HepG2 (cell line): Measurements from ENCODE around the gene GAPDH. TPM values are rescaled to one million over a fixed set of nuclear protein-coding genes. Genes with fewer than 3 reads are reported as not detected.

ENCODE experiments used
- ONECUT2 ChIP-seq: sonication (generic); formaldehyde crosslinking; IDR thresholded peaks from 2 replicates; pipeline ENCODE4 v1.4.0; 2020; ENCODE audit warnings: missing genetic modification reagents
- RFX1 ChIP-seq: fragments of 450-650 bp; IDR thresholded peaks from 2 replicates; pipeline ENCODE4 v1.6.1; 2017
- SOX13 ChIP-seq, 3 experiments: fragments of 450-650 bp in 1 of 3; sonication (generic) in 1 of 3; formaldehyde crosslinking in 1 of 3; IDR thresholded peaks in 2 of 3; conservative IDR thresholded peaks in 1 of 3; 2 replicates each; pipeline versions ENCODE4 v1.5.0 to v1.6.1; 2016 to 2020; ENCODE audit warnings: antibody characterized with exemption in 1 of 3, mild to moderate bottlenecking in 1 of 3, missing compliant biosample characterization in 1 of 3, missing genetic modification reagents in 1 of 3, moderate library complexity in 1 of 3
- SPEN ChIP-seq: sonication (generic); formaldehyde crosslinking; IDR thresholded peaks from 2 replicates; pipeline ENCODE4 v1.5.1; 2020; ENCODE audit warnings: low read depth, mild to moderate bottlenecking, missing genetic modification reagents
- U2AF1 ChIP-seq: fragments of 200-400 bp; formaldehyde crosslinking; optimal IDR thresholded peaks from 2 replicates; pipeline ENCODE3; 2017; ENCODE audit warnings: mild to moderate bottlenecking, low read depth, low read length
- YY1 ChIP-seq: IDR thresholded peaks from 2 replicates; pipeline ENCODE4 v1.6.1; 2011; ENCODE audit warnings: low read length, low read depth, moderate library complexity, mild to moderate bottlenecking; ENCODE audit not compliant: insufficient read depth, insufficient replicate concordance
- ZBTB21 ChIP-seq: sonication (generic); formaldehyde crosslinking; IDR thresholded peaks from 2 replicates; pipeline ENCODE4 v1.4.0; 2020; ENCODE audit warnings: missing genetic modification reagents
- ZFP36L2 ChIP-seq: sonication (generic); formaldehyde crosslinking; IDR thresholded peaks from 2 replicates; pipeline ENCODE4 v1.4.0; 2020; ENCODE audit warnings: missing genetic modification reagents
- ZNF563 ChIP-seq: sonication (generic); formaldehyde crosslinking; IDR thresholded peaks from 2 replicates; pipeline ENCODE4 v1.8.0; 2022; ENCODE audit warnings: mild to moderate bottlenecking, moderate library complexity, missing genetic modification reagents
- polyA plus RNA-seq, 8 experiments: library from polyadenylated mRNA; depleted of rRNA in 3 of 8; stranded (reverse) in 7 of 8; unstranded in 1 of 8; fragments of >200 nt; fragmentation: Illumina TruSeq in 4 of 8; extraction: Trizol in 4 of 8; gene quantifications; 2 replicates each; pipeline versions ENCODE4 v1.2.1 to v1.2.3, GENCODE V29; 2011 to 2016; ENCODE audit warnings: low read depth in 4 of 8, missing spikeins in 1 of 8, mixed read lengths in 1 of 8; ENCODE audit not compliant: insufficient read depth in 1 of 8
- total RNA-seq, 5 experiments: library from RNA; depleted of rRNA; stranded (reverse); fragments of >200 nt; fragmentation: Illumina TruSeq; extraction: Trizol; gene quantifications; 2 replicates each; pipeline ENCODE4 v1.2.3, GENCODE V29; 2016; ENCODE audit warnings: low read depth in 1 of 5
- TF ChIP-seq, protein P1 (sequence below): IDR thresholded peaks from 2 replicates; pipeline ENCODE4 v1.6.1; 2012; ENCODE audit warnings: low read length, improper control_type of control experiment
- TF ChIP-seq, protein P2 (sequence below): sonication (generic); formaldehyde crosslinking; IDR thresholded peaks from 2 replicates; pipeline ENCODE4 v1.4.0; 2020; ENCODE audit warnings: missing genetic modification reagents, borderline replicate concordance
- TF ChIP-seq, protein P3 (sequence below): IDR thresholded peaks from 2 replicates; pipeline ENCODE4 v1.4.0; 2020; ENCODE audit warnings: mild to moderate bottlenecking, missing genetic modification reagents

Gene GAPDH
- total and polyA plus RNA-seq, 2 of the 13 experiments (the other 11 are each of a cell fraction or from before 2014, with no cell fraction given), result 3,038 to 12,722 TPM

DNA sequence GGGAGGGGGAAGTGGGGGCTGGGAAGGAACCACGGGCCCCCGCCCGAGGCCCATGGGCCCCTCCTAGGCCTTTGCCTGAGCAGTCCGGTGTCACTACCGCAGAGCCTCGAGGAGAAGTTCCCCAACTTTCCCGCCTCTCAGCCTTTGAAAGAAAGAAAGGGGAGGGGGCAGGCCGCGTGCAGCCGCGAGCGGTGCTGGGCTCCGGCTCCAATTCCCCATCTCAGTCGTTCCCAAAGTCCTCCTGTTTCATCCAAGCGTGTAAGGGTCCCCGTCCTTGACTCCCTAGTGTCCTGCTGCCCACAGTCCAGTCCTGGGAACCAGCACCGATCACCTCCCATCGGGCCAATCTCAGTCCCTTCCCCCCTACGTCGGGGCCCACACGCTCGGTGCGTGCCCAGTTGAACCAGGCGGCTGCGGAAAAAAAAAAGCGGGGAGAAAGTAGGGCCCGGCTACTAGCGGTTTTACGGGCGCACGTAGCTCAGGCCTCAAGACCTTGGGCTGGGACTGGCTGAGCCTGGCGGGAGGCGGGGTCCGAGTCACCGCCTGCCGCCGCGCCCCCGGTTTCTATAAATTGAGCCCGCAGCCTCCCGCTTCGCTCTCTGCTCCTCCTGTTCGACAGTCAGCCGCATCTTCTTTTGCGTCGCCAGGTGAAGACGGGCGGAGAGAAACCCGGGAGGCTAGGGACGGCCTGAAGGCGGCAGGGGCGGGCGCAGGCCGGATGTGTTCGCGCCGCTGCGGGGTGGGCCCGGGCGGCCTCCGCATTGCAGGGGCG lies at the start of gene GAPDH (continued):
- TF ChIP-seq, protein P1, sequence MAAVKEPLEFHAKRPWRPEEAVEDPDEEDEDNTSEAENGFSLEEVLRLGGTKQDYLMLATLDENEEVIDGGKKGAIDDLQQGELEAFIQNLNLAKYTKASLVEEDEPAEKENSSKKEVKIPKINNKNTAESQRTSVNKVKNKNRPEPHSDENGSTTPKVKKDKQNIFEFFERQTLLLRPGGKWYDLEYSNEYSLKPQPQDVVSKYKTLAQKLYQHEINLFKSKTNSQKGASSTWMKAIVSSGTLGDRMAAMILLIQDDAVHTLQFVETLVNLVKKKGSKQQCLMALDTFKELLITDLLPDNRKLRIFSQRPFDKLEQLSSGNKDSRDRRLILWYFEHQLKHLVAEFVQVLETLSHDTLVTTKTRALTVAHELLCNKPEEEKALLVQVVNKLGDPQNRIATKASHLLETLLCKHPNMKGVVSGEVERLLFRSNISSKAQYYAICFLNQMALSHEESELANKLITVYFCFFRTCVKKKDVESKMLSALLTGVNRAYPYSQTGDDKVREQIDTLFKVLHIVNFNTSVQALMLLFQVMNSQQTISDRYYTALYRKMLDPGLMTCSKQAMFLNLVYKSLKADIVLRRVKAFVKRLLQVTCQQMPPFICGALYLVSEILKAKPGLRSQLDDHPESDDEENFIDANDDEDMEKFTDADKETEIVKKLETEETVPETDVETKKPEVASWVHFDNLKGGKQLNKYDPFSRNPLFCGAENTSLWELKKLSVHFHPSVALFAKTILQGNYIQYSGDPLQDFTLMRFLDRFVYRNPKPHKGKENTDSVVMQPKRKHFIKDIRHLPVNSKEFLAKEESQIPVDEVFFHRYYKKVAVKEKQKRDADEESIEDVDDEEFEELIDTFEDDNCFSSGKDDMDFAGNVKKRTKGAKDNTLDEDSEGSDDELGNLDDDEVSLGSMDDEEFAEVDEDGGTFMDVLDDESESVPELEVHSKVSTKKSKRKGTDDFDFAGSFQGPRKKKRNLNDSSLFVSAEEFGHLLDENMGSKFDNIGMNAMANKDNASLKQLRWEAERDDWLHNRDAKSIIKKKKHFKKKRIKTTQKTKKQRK, result no peak
- TF ChIP-seq ZNF563 (CRISPR knock-in tag) (no peak; the same call in 1 of the 2 replicates), RFX1 (no peak), YY1 (peak; percentile 65), ONECUT2 (CRISPR knock-in tag) (no peak), ZFP36L2 (peak; percentile 94), ZBTB21 (CRISPR knock-in tag) (no peak; the same call in 1 of the 2 replicates), SOX13 (IDR thresholded peaks at IDR 0.05) (peak; percentile 63; the same call in 1 of the 2 replicates), SOX13 (CRISPR knock-in tag; conservative IDR thresholded peaks at IDR 0.05 in 1 of 2, IDR thresholded peaks at IDR 0.05 in 1 of 2) (0 out of 4 replicates have a peak, but pooled peaks of 1 of the 2 experiments have one; percentile 48), U2AF1 (no peak), SPEN (CRISPR knock-in tag) (peak; percentile 46; the same call in 1 of the 2 replicates)
- TF ChIP-seq, protein P2, sequence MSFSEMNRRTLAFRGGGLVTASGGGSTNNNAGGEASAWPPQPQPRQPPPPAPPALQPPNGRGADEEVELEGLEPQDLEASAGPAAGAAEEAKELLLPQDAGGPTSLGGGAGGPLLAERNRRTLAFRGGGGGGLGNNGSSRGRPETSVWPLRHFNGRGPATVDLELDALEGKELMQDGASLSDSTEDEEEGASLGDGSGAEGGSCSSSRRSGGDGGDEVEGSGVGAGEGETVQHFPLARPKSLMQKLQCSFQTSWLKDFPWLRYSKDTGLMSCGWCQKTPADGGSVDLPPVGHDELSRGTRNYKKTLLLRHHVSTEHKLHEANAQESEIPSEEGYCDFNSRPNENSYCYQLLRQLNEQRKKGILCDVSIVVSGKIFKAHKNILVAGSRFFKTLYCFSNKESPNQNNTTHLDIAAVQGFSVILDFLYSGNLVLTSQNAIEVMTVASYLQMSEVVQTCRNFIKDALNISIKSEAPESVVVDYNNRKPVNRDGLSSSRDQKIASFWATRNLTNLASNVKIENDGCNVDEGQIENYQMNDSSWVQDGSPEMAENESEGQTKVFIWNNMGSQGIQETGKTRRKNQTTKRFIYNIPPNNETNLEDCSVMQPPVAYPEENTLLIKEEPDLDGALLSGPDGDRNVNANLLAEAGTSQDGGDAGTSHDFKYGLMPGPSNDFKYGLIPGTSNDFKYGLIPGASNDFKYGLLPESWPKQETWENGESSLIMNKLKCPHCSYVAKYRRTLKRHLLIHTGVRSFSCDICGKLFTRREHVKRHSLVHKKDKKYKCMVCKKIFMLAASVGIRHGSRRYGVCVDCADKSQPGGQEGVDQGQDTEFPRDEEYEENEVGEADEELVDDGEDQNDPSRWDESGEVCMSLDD (CRISPR knock-in tag), result 0 out of 2 replicates have a peak, but pooled peaks have one; percentile 20
- TF ChIP-seq, protein P3, sequence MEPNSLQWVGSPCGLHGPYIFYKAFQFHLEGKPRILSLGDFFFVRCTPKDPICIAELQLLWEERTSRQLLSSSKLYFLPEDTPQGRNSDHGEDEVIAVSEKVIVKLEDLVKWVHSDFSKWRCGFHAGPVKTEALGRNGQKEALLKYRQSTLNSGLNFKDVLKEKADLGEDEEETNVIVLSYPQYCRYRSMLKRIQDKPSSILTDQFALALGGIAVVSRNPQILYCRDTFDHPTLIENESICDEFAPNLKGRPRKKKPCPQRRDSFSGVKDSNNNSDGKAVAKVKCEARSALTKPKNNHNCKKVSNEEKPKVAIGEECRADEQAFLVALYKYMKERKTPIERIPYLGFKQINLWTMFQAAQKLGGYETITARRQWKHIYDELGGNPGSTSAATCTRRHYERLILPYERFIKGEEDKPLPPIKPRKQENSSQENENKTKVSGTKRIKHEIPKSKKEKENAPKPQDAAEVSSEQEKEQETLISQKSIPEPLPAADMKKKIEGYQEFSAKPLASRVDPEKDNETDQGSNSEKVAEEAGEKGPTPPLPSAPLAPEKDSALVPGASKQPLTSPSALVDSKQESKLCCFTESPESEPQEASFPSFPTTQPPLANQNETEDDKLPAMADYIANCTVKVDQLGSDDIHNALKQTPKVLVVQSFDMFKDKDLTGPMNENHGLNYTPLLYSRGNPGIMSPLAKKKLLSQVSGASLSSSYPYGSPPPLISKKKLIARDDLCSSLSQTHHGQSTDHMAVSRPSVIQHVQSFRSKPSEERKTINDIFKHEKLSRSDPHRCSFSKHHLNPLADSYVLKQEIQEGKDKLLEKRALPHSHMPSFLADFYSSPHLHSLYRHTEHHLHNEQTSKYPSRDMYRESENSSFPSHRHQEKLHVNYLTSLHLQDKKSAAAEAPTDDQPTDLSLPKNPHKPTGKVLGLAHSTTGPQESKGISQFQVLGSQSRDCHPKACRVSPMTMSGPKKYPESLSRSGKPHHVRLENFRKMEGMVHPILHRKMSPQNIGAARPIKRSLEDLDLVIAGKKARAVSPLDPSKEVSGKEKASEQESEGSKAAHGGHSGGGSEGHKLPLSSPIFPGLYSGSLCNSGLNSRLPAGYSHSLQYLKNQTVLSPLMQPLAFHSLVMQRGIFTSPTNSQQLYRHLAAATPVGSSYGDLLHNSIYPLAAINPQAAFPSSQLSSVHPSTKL, result no peak; the same call in 1 of the 2 replicates
